Activated naive CD4-positive, alpha-beta T cell treated with anti-CD3 and anti-CD28 coated beads, Interleukin-2, amount 50 U/mL, for 72 hours (primary cell): ENCODE measurements around the gene SLC39A8. TPM values are rescaled to one million over a fixed set of nuclear protein-coding genes. Genes with fewer than 3 reads are reported as not detected.
A peak's percentile ranks its signal among the peaks of the same experiment; 100 is the strongest.
"Not testable (repeated sequence)": the region's sequence is repeated elsewhere in the genome, so short reads cannot be mapped to it uniquely, and the experiment has no call there.

Source experiments
- ATAC-seq, 2 donors: fragments of 150-1000 bp; cut with Tn5 transposase; 2 replicates each; pipeline ENCODE4 v1.10.0; 2021; ENCODE audit warnings: mild to moderate bottlenecking in 2 of 2, moderate library complexity in 2 of 2
- DNase-seq, 2 donors: peaks; one replicate each; pipeline ENCODE4 v3.0.0; 2021 to 2022; ENCODE audit warnings: low spot score in 2 of 2
- H3K27ac Mint-ChIP-seq, 2 donors: one replicate each; pipeline ENCODE4 v1.8.0; 2022; ENCODE audit warnings: mild to moderate bottlenecking in 2 of 2, mixed read lengths in 2 of 2
- H3K36me3 Mint-ChIP-seq, 2 donors: one replicate each; pipeline ENCODE4 v1.8.0; 2022; ENCODE audit warnings: mixed read lengths in 2 of 2
- H3K9me3 Mint-ChIP-seq, 2 donors: one replicate each; pipeline ENCODE4 v1.8.0; 2022; ENCODE audit warnings: mixed read lengths in 2 of 2
- total RNA-seq, 2 donors: library from RNA; stranded (reverse); gene quantifications; one replicate each; pipeline ENCODE4 v1.2.3, GENCODE V29; 2022

Gene SLC39A8
- total RNA-seq, 2 donors from 2014 or later, result 37.4 to 41.9 TPM

- peaks cover 0 to 9% of the 10 kb centered on the region in 2 donors for H3K9me3 Mint-ChIP-seq
- H3K27ac Mint-ChIP-seq, result no peak overlapping the region
- DNase-seq, result no peak
- ATAC-seq, result no peak
- peaks cover 5 to 12% of the 10 kb centered on the region in 2 donors for H3K36me3 Mint-ChIP-seq
Measured at GRCh38 chr4:102281171-102281839, 64.0 kb downstream of the SLC39A8 start.

- Mint-ChIP-seq H3K36me3 (peaks cover 6 to 27% of the 10 kb centered on the region in 2 donors), H3K9me3 (peaks cover 5 to 14% of the 10 kb centered on the region in 2 donors)
- not testable (repeated sequence) for ATAC-seq, H3K27ac Mint-ChIP-seq, DNase-seq
Measured at GRCh38 chr4:102273317-102273716, 72.0 kb downstream of the SLC39A8 start.

DNA sequence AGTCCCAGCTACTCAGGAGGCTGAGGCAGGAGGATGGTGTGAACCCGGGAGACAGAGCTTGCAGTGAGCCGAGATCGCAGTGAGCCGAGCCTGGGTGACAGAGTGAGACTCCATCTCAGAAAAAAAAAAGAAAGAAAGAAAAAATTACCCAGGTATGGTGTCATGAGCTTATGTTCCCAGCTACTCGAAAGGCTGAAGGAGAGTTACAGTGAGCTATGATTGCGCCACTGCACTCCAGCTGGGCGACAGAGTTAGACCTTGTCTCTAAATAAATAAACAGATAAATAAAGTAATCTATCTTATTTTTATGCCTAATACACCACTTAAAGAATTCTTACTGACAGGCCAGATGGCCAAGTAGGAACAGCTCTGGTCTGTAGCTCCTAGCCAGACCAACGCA lies 73.0 kb downstream of the SLC39A8 start:
- H3K36me3 Mint-ChIP-seq, result peaks cover 6 to 27% of the 10 kb centered on the region in 2 donors
- H3K9me3 Mint-ChIP-seq, result peaks cover 5 to 14% of the 10 kb centered on the region in 2 donors
- no peak for ATAC-seq
- DNase-seq, result no peak
- no peak overlapping the region for H3K27ac Mint-ChIP-seq

- no peak overlapping the region for H3K27ac Mint-ChIP-seq
- H3K36me3 Mint-ChIP-seq, result no peaks in the 10 kb centered on the region
- H3K9me3 Mint-ChIP-seq, result no peaks in the 10 kb centered on the region
- DNase-seq (no peak), ATAC-seq (no peak)
Measured at GRCh38 chr4:102268355-102268754, 76.9 kb downstream of the SLC39A8 start.

DNA sequence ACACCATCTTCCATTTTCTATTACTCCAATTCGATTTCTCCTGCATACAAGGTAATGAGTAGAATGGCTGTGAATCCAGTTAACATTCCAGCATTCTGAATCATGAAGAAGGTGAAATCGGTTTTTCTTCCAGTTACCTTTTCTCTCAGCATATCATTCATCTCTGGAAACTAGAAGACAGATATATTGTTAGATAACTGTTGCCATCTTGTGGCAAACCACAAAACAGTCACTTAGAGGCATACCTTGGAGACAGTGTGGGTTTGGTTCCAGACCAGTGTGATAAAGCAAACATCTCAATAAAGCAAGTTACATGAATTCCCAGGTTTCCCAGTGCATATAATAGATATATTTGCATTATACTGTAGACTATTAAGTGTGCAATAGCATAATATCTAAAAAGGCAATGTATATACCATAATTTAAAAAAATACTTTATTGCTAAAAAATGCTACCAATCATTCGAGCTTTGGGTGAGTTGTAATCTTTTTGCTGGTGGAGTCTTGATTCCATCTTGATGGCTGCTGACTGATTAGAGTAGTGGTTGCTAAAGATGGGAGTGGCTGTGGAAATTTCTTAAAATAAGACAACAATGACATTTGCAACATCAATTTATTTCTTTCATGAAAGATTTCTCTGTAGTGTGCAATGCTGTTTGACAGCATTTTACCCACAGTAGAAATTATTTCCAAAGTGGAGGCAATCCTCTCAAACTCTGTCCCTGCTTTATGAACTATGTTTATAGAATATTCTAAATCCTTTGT lies 82.1 kb downstream of the SLC39A8 start:
- Mint-ChIP-seq H3K36me3 (peaks cover 0 to 7% of the 10 kb centered on the region in 2 donors), H3K27ac (no peak overlapping the region), H3K9me3 (no peaks in the 10 kb centered on the region)
- ATAC-seq, result peak; percentile 93 to 98
- DNase-seq, result peak in 1 of 2 donors; percentile 9

DNA sequence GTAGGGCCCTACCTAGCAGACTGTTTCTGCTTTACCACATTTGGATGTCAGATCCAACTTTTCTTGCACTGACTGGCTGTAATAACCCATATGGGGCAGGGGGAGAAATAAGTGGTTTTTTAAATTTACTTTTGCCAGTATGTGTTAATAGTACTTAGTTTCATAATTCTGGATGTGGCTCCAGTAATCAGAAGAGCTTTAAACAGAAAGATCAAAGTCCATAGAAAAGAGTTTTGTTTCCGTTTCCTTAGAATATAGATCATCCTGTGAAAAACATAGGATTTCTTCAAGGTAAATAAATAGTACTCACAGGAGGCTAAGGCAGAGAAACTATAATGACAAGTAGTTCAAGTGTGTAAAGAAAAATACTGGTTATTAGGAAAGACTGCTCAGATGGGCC lies 85.6 kb downstream of the SLC39A8 start:
- Mint-ChIP-seq H3K27ac (no peak overlapping the region), H3K9me3 (no peaks in the 10 kb centered on the region), H3K36me3 (peaks cover 0 to 7% of the 10 kb centered on the region in 2 donors)
- DNase-seq (no peak), ATAC-seq (no peak)

GRCh38 chr4:102259081-102259480 lies 86.2 kb downstream of the SLC39A8 start:
- Mint-ChIP-seq H3K27ac (no peak overlapping the region), H3K36me3 (peaks cover 0 to 7% of the 10 kb centered on the region in 2 donors), H3K9me3 (no peaks in the 10 kb centered on the region)
- DNase-seq (no peak), ATAC-seq (no peak)

- DNase-seq, result no peak
- no peaks in the 10 kb centered on the region for H3K9me3 Mint-ChIP-seq
- H3K36me3 Mint-ChIP-seq, result no peaks in the 10 kb centered on the region
- no peak for ATAC-seq
- H3K27ac Mint-ChIP-seq, result no peak overlapping the region
Measured at GRCh38 chr4:102256321-102256720, 89.0 kb downstream of the SLC39A8 start.

GRCh38 chr4:102253860-102254259 lies 91.4 kb downstream of the SLC39A8 start:
- H3K9me3 Mint-ChIP-seq, result no peaks in the 10 kb centered on the region
- ATAC-seq (no peak), DNase-seq (no peak)
- H3K27ac Mint-ChIP-seq, result no peak overlapping the region
- peaks cover 0 to 4% of the 10 kb centered on the region in 2 donors for H3K36me3 Mint-ChIP-seq

DNA sequence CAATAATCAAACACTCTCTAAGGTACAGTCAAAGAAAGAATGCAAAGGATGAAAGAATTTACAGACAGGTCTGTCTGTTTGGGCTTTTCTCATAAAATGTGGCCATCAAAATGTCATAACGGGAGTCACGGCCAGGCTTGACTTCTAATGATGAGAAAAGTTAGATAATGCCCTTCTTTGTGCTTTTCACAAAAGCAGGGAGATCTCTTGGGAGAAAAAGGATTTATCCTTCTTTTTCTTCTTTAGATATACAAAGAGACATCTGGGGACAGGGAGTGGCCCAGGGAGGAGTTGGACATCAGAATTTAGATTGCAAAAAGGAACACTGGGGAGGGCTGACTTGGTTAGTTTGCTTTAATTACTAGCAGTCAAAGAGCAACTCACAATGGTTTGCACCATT lies 93.1 kb downstream of the SLC39A8 start:
- no peaks in the 10 kb centered on the region for H3K9me3 Mint-ChIP-seq
- peaks cover 0 to 4% of the 10 kb centered on the region in 2 donors for H3K36me3 Mint-ChIP-seq

DNA sequence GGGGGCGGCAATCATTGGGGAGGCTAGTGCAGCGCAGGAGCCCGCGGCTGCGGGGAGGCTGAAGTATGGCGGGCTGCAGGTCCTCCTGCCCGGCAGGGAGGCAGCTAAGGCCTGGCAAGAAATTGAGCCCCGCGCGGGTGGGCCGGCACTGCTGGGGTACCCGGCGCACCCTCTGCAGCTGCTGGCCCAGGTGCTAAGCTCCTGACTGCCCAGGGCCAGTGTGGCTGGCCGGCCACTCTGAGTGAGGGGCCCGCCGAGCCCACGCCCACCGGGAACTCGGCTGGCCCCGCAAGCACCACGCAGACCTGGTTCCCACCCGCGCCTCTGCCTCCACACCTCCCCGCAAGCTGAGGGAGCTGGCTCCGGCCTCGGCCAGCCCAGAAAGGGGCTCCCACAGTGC lies 94.9 kb downstream of the SLC39A8 start:
- ATAC-seq (no peak), DNase-seq (no peak)
- Mint-ChIP-seq H3K9me3 (no peaks in the 10 kb centered on the region), H3K36me3 (peaks cover 0 to 10% of the 10 kb centered on the region in 2 donors), H3K27ac (no peak overlapping the region)

More for the DNA sequence above, 93.1 kb downstream of the SLC39A8 start:
- DNase-seq, result no peak
- no peak overlapping the region for H3K27ac Mint-ChIP-seq
- no peak for ATAC-seq

GRCh38 chr4:102247041-102247440 lies 98.2 kb downstream of the SLC39A8 start:
- no peak overlapping the region for H3K27ac Mint-ChIP-seq

DNA sequence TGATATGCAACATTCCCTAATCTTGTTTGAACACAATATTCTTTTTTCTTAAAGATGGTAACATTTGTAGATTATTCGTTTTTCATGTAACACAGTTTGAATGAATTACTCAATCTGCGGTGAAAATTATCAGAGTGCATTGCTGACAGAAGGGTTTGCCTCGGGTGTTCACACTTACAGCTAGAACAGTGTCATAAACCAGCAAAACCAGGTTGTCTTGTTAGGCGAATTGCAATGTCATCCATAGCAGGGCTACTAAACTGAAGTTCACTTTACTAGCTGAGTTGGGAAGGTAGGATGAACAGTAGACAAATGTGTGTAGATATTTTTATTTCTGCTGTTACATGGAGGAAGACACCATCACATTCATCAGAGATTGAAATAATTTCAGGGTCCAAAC lies 98.9 kb downstream of the SLC39A8 start:
- ATAC-seq (no peak), DNase-seq (no peak)
- no peak overlapping the region for H3K27ac Mint-ChIP-seq
- H3K9me3 Mint-ChIP-seq, result no peaks in the 10 kb centered on the region
- H3K36me3 Mint-ChIP-seq, result peaks cover 0 to 10% of the 10 kb centered on the region in 2 donors

More at GRCh38 chr4:102247041-102247440, 98.2 kb downstream of the SLC39A8 start:
- no peak for DNase-seq
- Mint-ChIP-seq H3K9me3 (no peaks in the 10 kb centered on the region), H3K36me3 (peaks cover 0 to 10% of the 10 kb centered on the region in 2 donors)
- ATAC-seq, result no peak

GRCh38 chr4:102244878-102245535 lies 100.3 kb downstream of the SLC39A8 start:
- H3K36me3 Mint-ChIP-seq, result peaks cover 0 to 10% of the 10 kb centered on the region in 2 donors
- ATAC-seq (no peak), DNase-seq (no peak)
- no peaks in the 10 kb centered on the region for H3K9me3 Mint-ChIP-seq
- H3K27ac Mint-ChIP-seq, result no peak overlapping the region

DNA sequence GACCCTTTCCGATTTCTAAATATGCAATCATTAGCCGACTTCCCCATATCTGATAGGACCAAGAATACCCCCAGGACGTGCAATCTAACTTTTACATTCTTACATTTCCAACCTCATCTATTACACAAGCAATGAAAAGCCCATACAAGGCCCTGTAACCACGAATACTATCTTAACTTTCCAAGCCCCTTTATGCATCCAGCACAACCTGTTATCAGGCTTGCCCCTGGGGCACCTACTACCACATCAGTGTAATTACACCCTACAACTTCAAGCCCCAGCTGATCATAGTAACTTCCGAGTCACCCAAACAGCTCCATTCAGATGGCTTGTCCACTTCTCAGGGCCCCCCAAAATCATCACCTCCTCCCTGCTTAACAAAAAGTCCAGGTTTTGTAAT lies 102.0 kb downstream of the SLC39A8 start:
- H3K36me3 Mint-ChIP-seq, DNase-seq, ATAC-seq, H3K27ac Mint-ChIP-seq, H3K9me3 Mint-ChIP-seq: not testable (repeated sequence)

- Mint-ChIP-seq H3K27ac (no peak overlapping the region), H3K36me3 (peaks cover 0 to 7% of the 10 kb centered on the region in 2 donors), H3K9me3 (no peaks in the 10 kb centered on the region)
- no peak for ATAC-seq
- no peak for DNase-seq
Measured at GRCh38 chr4:102234243-102234838, 110.9 kb downstream of the SLC39A8 start.

DNA sequence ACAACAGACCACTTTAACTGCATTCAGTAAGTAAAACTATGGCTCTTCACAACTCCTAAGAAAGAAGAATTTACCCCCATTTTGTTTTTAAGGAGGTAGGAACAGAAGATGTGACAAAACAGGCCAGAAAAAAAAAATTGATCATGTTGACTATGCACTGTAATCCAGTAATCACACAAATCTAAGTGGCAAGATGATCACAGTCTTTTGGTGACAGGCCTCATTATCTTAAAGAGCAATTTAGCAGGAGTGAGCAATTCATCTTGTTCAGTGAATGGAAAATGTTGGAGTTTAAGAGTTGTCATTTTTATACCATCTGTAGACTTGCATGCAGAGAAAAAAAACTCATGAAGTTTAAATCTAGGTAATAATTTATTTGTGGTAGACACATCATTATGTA lies 115.1 kb downstream of the SLC39A8 start:
- Mint-ChIP-seq H3K27ac (no peak overlapping the region), H3K9me3 (peaks cover 3 to 4% of the 10 kb centered on the region in 2 donors), H3K36me3 (peaks cover 2 to 5% of the 10 kb centered on the region in 2 donors)
- no peak for DNase-seq
- ATAC-seq, result no peak
